PC-9 (cell line): ENCODE results near the gene USP12. TPM values are rescaled to one million over a fixed set of nuclear protein-coding genes. Genes with fewer than 3 reads are reported as not detected.

ENCODE experiments used
- BruUV-seq: library from RNA; stranded (reverse); fragments of 400-500 nt; replicated peaks from 2 replicates; lab custom pipeline; 2021; lab: Mats Ljungman, UMichigan
- CTCF ChIA-PET: fragments of 300-600 bp; sonication (Branson Sonifier 250); formaldehyde crosslinking; loops from one replicate; lab custom pipeline; 2022; ENCODE audit warnings: antibody characterized with exemption; lab: Charles Lee
- POLR2A ChIA-PET: fragments of 300-600 bp; sonication (Branson Sonifier 250); formaldehyde crosslinking; loops from one replicate; lab custom pipeline; 2022; ENCODE audit warnings: antibody characterized with exemption; ENCODE audit not compliant: unreplicated experiment; lab: Charles Lee
- DNase-seq, 2 experiments: peaks; one replicate each; pipeline versions ENCODE4 v3.0.0 to v3.0.0-alpha.2; 2015 to 2022; ENCODE audit warnings: mixed read lengths in 1 of 2
- H2AFZ ChIP-seq: fragments of 200-600 bp; sonication (generic); 2 replicates; pipeline ENCODE4 v1.8.1; 2017; ENCODE audit warnings: antibody characterized with exemption
- H3F3A ChIP-seq: fragments of 200-600 bp; sonication (generic); 2 replicates; pipeline ENCODE4 v1.8.1; 2017; ENCODE audit warnings: antibody characterized with exemption, mild to moderate bottlenecking, low read depth; ENCODE audit not compliant: insufficient read depth
- H3K27ac ChIP-seq: fragments of 200-600 bp; sonication (generic); 2 replicates; pipeline ENCODE4 v1.6.1; 2016; ENCODE audit warnings: mixed run types
- H3K27me3 ChIP-seq: fragments of 200-600 bp; sonication (generic); 2 replicates; pipeline ENCODE4 v1.6.1; 2016; ENCODE audit warnings: low read depth, mixed run types; ENCODE audit not compliant: insufficient read depth
- H3K36me3 ChIP-seq: fragments of 200-600 bp; sonication (generic); 2 replicates; pipeline ENCODE4 v1.6.1; 2016; ENCODE audit warnings: low read depth, mixed run types
- H3K4me1 ChIP-seq: fragments of 200-600 bp; sonication (generic); replicated peaks from 2 replicates; pipeline ENCODE4 v1.6.1; 2016; ENCODE audit warnings: mixed run types; ENCODE audit not compliant: insufficient read depth
- H3K4me2 ChIP-seq: fragments of 200-600 bp; sonication (generic); 2 replicates; pipeline ENCODE4 v1.6.1; 2017; ENCODE audit warnings: mixed run types
- H3K4me3 ChIP-seq: fragments of 200-600 bp; sonication (generic); 2 replicates; pipeline ENCODE4 v1.6.1; 2016; ENCODE audit warnings: mixed run types
- H3K79me2 ChIP-seq: fragments of 200-600 bp; sonication (generic); 2 replicates; pipeline ENCODE4 v1.6.1; 2017; ENCODE audit warnings: low read depth, mixed run types
- H3K9me2 ChIP-seq: fragments of 200-600 bp; sonication (generic); 2 replicates; pipeline ENCODE4 v1.8.1; 2017; ENCODE audit warnings: mild to moderate bottlenecking; ENCODE audit not compliant: insufficient read depth
- H3K9me3 ChIP-seq: fragments of 200-600 bp; sonication (generic); 2 replicates; pipeline ENCODE4 v1.8.1; 2016; ENCODE audit warnings: low read depth; ENCODE audit not compliant: insufficient read depth
- H4K20me1 ChIP-seq: fragments of 200-600 bp; sonication (generic); 2 replicates; pipeline ENCODE4 v1.8.1; 2017; ENCODE audit not compliant: insufficient read depth
- EZH2 ChIP-seq: fragments of 200-600 bp; sonication (generic); IDR thresholded peaks from 2 replicates; pipeline ENCODE4 v1.8.0; 2017; ENCODE audit warnings: antibody characterized with exemption, low read depth
- intact Hi-C: fragments of 100-400 bp; cut with micrococcal nuclease; formaldehyde crosslinking; loops from one replicate; pipeline ENCODE4 v1.10.0; 2022; ENCODE audit not compliant: unreplicated experiment
- total RNA-seq: library from RNA; stranded (reverse); gene quantifications from 2 replicates; pipeline ENCODE4 v1.2.3, GENCODE V29; 2021
- TF ChIP-seq, protein P1 (sequence below): fragments of 200-600 bp; sonication (generic); conservative IDR thresholded peaks from 2 replicates; pipeline ENCODE4 v1.6.1; 2017; ENCODE audit warnings: mixed run types, antibody characterized with exemption, mild to moderate bottlenecking, moderate library complexity

Gene USP12
- total RNA-seq, 1 experiment from 2014 or later: 20.8 TPM

DNA sequence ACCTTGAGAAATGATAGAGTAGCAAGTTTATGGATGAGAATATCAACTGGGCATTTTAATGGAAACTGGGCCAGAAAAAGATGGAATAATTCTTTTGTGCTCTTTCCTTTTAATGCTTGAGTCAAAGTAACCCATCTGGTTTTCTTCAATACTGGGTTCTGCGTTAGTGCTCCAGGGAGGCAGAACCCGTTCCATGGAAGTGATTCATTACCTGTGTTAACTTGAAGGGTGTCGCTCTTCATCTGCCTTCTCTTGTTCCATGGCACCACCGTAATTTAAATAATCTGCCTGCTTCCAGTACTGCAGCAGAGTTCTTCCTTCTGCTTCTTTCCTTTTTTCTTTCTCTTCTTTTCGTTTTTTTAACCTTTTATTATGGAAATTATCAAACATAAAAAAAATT is 14.7 kb upstream of the USP12 start:
- Histone ChIP-seq H3K4me3 (no peak overlapping the region), H3K4me2 (peak overlapping the region; percentile 39), H3K9me3 (no peaks in the 10 kb centered on the region), H3K4me1 (peaks cover 70% of the 10 kb centered on the region), H3K27me3 (no peaks in the 10 kb centered on the region), H4K20me1 (no peaks in the 10 kb centered on the region), H3K27ac (peak overlapping the region; percentile 54), H2AFZ (no peak overlapping the region), H3K9me2 (no peaks in the 10 kb centered on the region), H3K79me2 (no peaks in the 10 kb centered on the region), H3F3A (peaks cover 38% of the 10 kb centered on the region), H3K36me3 (no peaks in the 10 kb centered on the region)
- intact Hi-C loops: loop anchor here (1.0 kb wide), 1 partner anchor 65 kb away; the partner anchor contains the start of gene RPL21
- POLR2A ChIA-PET: no interaction called here
- BruUV-seq: no TSS peak
- CTCF ChIA-PET: no interaction called here
- peak in 1 of 2 experiments; percentile 84 for DNase-seq
- TF ChIP-seq, protein P1, sequence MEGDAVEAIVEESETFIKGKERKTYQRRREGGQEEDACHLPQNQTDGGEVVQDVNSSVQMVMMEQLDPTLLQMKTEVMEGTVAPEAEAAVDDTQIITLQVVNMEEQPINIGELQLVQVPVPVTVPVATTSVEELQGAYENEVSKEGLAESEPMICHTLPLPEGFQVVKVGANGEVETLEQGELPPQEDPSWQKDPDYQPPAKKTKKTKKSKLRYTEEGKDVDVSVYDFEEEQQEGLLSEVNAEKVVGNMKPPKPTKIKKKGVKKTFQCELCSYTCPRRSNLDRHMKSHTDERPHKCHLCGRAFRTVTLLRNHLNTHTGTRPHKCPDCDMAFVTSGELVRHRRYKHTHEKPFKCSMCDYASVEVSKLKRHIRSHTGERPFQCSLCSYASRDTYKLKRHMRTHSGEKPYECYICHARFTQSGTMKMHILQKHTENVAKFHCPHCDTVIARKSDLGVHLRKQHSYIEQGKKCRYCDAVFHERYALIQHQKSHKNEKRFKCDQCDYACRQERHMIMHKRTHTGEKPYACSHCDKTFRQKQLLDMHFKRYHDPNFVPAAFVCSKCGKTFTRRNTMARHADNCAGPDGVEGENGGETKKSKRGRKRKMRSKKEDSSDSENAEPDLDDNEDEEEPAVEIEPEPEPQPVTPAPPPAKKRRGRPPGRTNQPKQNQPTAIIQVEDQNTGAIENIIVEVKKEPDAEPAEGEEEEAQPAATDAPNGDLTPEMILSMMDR: no peak
- TF ChIP-seq EZH2: no peak

- Histone ChIP-seq H3K36me3 (no peaks in the 10 kb centered on the region), H3K27me3 (no peaks in the 10 kb centered on the region), H3K9me3 (no peaks in the 10 kb centered on the region), H3K4me3 (no peak overlapping the region), H3K4me2 (peak overlapping the region; percentile 71), H3K9me2 (no peaks in the 10 kb centered on the region), H3F3A (peaks cover 38% of the 10 kb centered on the region), H3K27ac (peak overlapping the region; percentile 68), H4K20me1 (no peaks in the 10 kb centered on the region), H3K4me1 (peaks cover 61% of the 10 kb centered on the region), H2AFZ (no peak overlapping the region), H3K79me2 (no peaks in the 10 kb centered on the region)
- ChIA-PET POLR2A (no interaction called here), CTCF (no interaction called here)
- intact Hi-C loops: no loop called here
- no peak for TF ChIP-seq EZH2
- TF ChIP-seq, protein P1: no peak
- no TSS peak for BruUV-seq
- DNase-seq: peak in 1 of 2 experiments; percentile 63
These were observed 12.0 kb upstream of the USP12 start for GRCh38 chr13:27183561-27184147.

DNA sequence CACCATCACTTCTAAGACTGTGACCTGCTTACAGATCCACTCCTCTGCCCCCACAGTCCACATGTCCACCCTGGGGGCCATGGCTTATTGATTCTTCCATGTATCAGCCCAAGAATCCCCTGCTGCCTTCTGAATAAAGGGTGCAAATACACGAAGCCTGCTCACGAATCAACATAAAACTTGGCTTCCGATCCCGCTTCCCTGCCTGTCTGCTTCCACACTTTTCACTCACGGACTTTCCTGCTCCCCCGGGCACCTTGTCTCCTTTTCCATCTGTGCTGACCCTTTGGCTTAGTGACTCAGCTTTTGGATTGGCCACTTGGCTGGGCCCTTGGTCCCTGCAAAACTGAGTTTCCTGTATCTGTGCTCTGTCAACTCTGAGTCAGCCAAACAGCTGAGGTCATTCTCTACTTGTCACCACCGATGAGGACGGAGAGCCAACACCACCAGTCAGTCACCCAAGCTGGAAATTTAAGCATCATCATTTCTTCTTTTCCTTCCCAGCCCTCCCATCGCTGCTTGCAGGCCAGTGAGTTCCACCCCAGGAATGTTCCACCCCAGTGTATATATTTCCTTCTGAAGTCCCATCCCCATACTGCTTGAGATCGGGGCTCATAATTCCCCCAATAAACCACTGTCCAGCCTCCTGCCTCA is 11.4 kb upstream of the USP12 start:
- TF ChIP-seq, protein P1: no peak
- no peak for TF ChIP-seq EZH2
- H4K20me1 ChIP-seq: no peaks in the 10 kb centered on the region
- no peaks in the 10 kb centered on the region for H3K9me2 ChIP-seq
- H3K79me2 ChIP-seq: no peaks in the 10 kb centered on the region
- CTCF ChIA-PET: no interaction called here
- intact Hi-C loops: no loop called here
- H3K27ac ChIP-seq: peak overlapping the region; percentile 68
- H3K4me3 ChIP-seq: peak overlapping the region; percentile 29; the same call in 1 of the 2 replicates
- peak overlapping the region; percentile 70 for H2AFZ ChIP-seq
- H3K9me3 ChIP-seq: no peaks in the 10 kb centered on the region
- POLR2A ChIA-PET: no interaction called here
- DNase-seq: peak; percentile 66 to 93
- no peaks in the 10 kb centered on the region for H3K27me3 ChIP-seq
- peak overlapping the region; percentile 71 for H3K4me2 ChIP-seq
- H3K36me3 ChIP-seq: no peaks in the 10 kb centered on the region
- peaks cover 54% of the 10 kb centered on the region for H3K4me1 ChIP-seq
- H3F3A ChIP-seq: peaks cover 38% of the 10 kb centered on the region
- TSS peak; percentile 71 for BruUV-seq
